ENCODE data around the gene ADAM10. TPM values are rescaled to one million over a fixed set of nuclear protein-coding genes. Genes with fewer than 3 reads are reported as not detected.

ADAM10 gene
- total RNA-seq, 1 experiment from 2014 or later, result 474 TPM

GRCh38 chr15:58594898-58595297 lies 154.6 kb downstream of the ADAM10 start:
- DNase-seq, result no peak
- no TSS peak for BruUV-seq (replicated peaks)
- H3K36me3 Mint-ChIP-seq (ENCODE audit: insufficient read depth, unreplicated experiment), result peaks cover 28% of the 10 kb centered on the region

GRCh38 chr15:58593870-58594269 lies 155.6 kb downstream of the ADAM10 start:
- no peak for TF ChIP-seq CTCF (IDR thresholded peaks at IDR 0.05; ENCODE audit: unreplicated experiment)
- no peak overlapping the region for H3K4me3 Mint-ChIP-seq (ENCODE audit: low read depth, unreplicated experiment)
- H3K9me3 Mint-ChIP-seq (ENCODE audit: low read depth, unreplicated experiment), result no peaks in the 10 kb centered on the region
- H3K27ac Mint-ChIP-seq (ENCODE audit: unreplicated experiment), result no peak overlapping the region
- DNase-seq, result no peak
- CTCF ChIA-PET, result no interaction called here
- peaks cover 28% of the 10 kb centered on the region for H3K36me3 Mint-ChIP-seq (ENCODE audit: insufficient read depth, unreplicated experiment)
- peaks cover 42% of the 10 kb centered on the region for H3K4me1 Mint-ChIP-seq (ENCODE audit: low read depth, unreplicated experiment)
- BruUV-seq (replicated peaks), result no TSS peak
- intact Hi-C loops (cut with micrococcal nuclease; ENCODE audit: unreplicated experiment), result no loop called here
- no peaks in the 10 kb centered on the region for H3K27me3 Mint-ChIP-seq (ENCODE audit: unreplicated experiment)

More at GRCh38 chr15:58594898-58595297, 154.6 kb downstream of the ADAM10 start:
- CTCF ChIA-PET, result interaction anchor here (0.5 kb wide), 1 partner anchor 166 kb away, joined by 3 read pairs; no protein-coding TSS in a partner anchor
- intact Hi-C loops (cut with micrococcal nuclease; ENCODE audit: unreplicated experiment), result no loop called here
- H3K9me3 Mint-ChIP-seq (ENCODE audit: low read depth, unreplicated experiment), result no peaks in the 10 kb centered on the region
- H3K27ac Mint-ChIP-seq (ENCODE audit: unreplicated experiment), result no peak overlapping the region
- peaks cover 36% of the 10 kb centered on the region for H3K4me1 Mint-ChIP-seq (ENCODE audit: low read depth, unreplicated experiment)
- no peak overlapping the region for H3K4me3 Mint-ChIP-seq (ENCODE audit: low read depth, unreplicated experiment)
- no peak for TF ChIP-seq CTCF (IDR thresholded peaks at IDR 0.05; ENCODE audit: unreplicated experiment)
- H3K27me3 Mint-ChIP-seq (ENCODE audit: unreplicated experiment), result no peaks in the 10 kb centered on the region

GRCh38 chr15:58590926-58591325 lies 158.6 kb downstream of the ADAM10 start:
- no peaks in the 10 kb centered on the region for H3K27me3 Mint-ChIP-seq (ENCODE audit: unreplicated experiment)
- CTCF ChIA-PET, result interaction anchor here (0.8 to 1.1 kb wide), 2 partner anchors 13 to 74 kb away, joined by 4 read pairs; no protein-coding TSS in a partner anchor
- BruUV-seq (replicated peaks), result no TSS peak
- H3K9me3 Mint-ChIP-seq (ENCODE audit: low read depth, unreplicated experiment), result no peaks in the 10 kb centered on the region
- no peak overlapping the region for H3K4me3 Mint-ChIP-seq (ENCODE audit: low read depth, unreplicated experiment)
- intact Hi-C loops (cut with micrococcal nuclease; ENCODE audit: unreplicated experiment), result no loop called here
- H3K4me1 Mint-ChIP-seq (ENCODE audit: low read depth, unreplicated experiment), result peaks cover 40% of the 10 kb centered on the region
- no peak for TF ChIP-seq CTCF (IDR thresholded peaks at IDR 0.05; ENCODE audit: unreplicated experiment)
- peaks cover 26% of the 10 kb centered on the region for H3K36me3 Mint-ChIP-seq (ENCODE audit: insufficient read depth, unreplicated experiment)
- DNase-seq, result no peak
- peak overlapping the region; percentile 14 for H3K27ac Mint-ChIP-seq (ENCODE audit: unreplicated experiment)

GRCh38 chr15:58590236-58590635 lies 159.3 kb downstream of the ADAM10 start:
- BruUV-seq (replicated peaks), result no TSS peak
- intact Hi-C loops (cut with micrococcal nuclease; ENCODE audit: unreplicated experiment), result no loop called here
- CTCF ChIA-PET, result interaction anchor here (0.7 to 1.1 kb wide), 2 partner anchors 14 to 160 kb away, joined by 3 to 4 read pairs; no protein-coding TSS in a partner anchor
- Mint-ChIP-seq H3K4me3 (ENCODE audit: low read depth, unreplicated experiment) (no peak overlapping the region), H3K27ac (ENCODE audit: unreplicated experiment) (peak overlapping the region; percentile 14), H3K36me3 (ENCODE audit: insufficient read depth, unreplicated experiment) (peaks cover 23% of the 10 kb centered on the region), H3K9me3 (ENCODE audit: low read depth, unreplicated experiment) (no peaks in the 10 kb centered on the region), H3K4me1 (ENCODE audit: low read depth, unreplicated experiment) (peaks cover 34% of the 10 kb centered on the region), H3K27me3 (ENCODE audit: unreplicated experiment) (no peaks in the 10 kb centered on the region)
- TF ChIP-seq CTCF (IDR thresholded peaks at IDR 0.05; ENCODE audit: unreplicated experiment), result no peak
- no peak for DNase-seq
